ENCODE measurements around the gene CAPN9.

DNA sequence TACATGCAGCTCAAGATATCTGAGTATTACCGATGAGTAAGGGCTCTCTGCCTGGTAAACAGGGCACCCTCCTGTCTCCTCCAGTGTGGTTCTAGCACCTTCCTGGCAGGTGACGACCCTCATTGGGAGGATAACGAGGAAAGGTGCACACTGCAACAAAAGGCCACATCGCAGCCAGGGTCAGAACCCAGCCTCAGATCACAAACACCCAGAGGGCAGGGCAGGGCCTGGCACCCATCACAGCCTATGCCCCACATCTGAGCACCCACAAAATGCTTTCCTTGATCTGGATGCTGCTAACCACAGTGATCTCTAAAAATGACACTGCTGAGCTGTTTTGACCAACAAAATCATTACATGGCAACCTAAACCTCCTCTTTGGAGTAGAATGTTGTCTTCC is 97.4 kb downstream of the CAPN9 start:
- TF ChIP-seq, protein P1, sequence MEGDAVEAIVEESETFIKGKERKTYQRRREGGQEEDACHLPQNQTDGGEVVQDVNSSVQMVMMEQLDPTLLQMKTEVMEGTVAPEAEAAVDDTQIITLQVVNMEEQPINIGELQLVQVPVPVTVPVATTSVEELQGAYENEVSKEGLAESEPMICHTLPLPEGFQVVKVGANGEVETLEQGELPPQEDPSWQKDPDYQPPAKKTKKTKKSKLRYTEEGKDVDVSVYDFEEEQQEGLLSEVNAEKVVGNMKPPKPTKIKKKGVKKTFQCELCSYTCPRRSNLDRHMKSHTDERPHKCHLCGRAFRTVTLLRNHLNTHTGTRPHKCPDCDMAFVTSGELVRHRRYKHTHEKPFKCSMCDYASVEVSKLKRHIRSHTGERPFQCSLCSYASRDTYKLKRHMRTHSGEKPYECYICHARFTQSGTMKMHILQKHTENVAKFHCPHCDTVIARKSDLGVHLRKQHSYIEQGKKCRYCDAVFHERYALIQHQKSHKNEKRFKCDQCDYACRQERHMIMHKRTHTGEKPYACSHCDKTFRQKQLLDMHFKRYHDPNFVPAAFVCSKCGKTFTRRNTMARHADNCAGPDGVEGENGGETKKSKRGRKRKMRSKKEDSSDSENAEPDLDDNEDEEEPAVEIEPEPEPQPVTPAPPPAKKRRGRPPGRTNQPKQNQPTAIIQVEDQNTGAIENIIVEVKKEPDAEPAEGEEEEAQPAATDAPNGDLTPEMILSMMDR (IDR thresholded peaks at IDR 0.05), result no peak
- TF ChIP-seq POLR2A (IDR thresholded peaks at IDR 0.05), result no peak

Data from prostate gland (tissue), 2 donors.